HepG2 (cell line): Measurements from ENCODE around the gene SPTB.

Experiments used
- CENPBD1 ChIP-seq: sonication (generic); formaldehyde crosslinking; IDR thresholded peaks from 2 replicates; pipeline ENCODE4 v1.8.0; 2022; ENCODE audit warnings: missing genetic modification reagents, low read depth, mild to moderate bottlenecking, borderline replicate concordance
- MTA3 ChIP-seq: sonication (generic); formaldehyde crosslinking; IDR thresholded peaks from 2 replicates; pipeline ENCODE4 v1.4.0; 2020; ENCODE audit warnings: missing genetic modification reagents
- NFIC ChIP-seq: IDR thresholded peaks from 2 replicates; pipeline ENCODE4 v1.6.1; 2012; ENCODE audit warnings: mild to moderate bottlenecking, low read length, inconsistent platforms
- ZNF407 ChIP-seq: sonication (generic); formaldehyde crosslinking; IDR thresholded peaks from one replicate; pipeline ENCODE4 v1.5.1; 2020; ENCODE audit warnings: mild to moderate bottlenecking, missing genetic modification reagents; ENCODE audit errors: not compliant biosample characterization
- TF ChIP-seq, protein P1 (sequence below): sonication (generic); formaldehyde crosslinking; IDR thresholded peaks from 2 replicates; pipeline ENCODE4 v1.4.0; 2020; ENCODE audit warnings: missing genetic modification reagents
- TF ChIP-seq, protein P2 (sequence below): sonication (generic); formaldehyde crosslinking; IDR thresholded peaks from 2 replicates; pipeline ENCODE4 v1.5.0; 2020; ENCODE audit warnings: mild to moderate bottlenecking, missing genetic modification reagents, moderate library complexity

DNA sequence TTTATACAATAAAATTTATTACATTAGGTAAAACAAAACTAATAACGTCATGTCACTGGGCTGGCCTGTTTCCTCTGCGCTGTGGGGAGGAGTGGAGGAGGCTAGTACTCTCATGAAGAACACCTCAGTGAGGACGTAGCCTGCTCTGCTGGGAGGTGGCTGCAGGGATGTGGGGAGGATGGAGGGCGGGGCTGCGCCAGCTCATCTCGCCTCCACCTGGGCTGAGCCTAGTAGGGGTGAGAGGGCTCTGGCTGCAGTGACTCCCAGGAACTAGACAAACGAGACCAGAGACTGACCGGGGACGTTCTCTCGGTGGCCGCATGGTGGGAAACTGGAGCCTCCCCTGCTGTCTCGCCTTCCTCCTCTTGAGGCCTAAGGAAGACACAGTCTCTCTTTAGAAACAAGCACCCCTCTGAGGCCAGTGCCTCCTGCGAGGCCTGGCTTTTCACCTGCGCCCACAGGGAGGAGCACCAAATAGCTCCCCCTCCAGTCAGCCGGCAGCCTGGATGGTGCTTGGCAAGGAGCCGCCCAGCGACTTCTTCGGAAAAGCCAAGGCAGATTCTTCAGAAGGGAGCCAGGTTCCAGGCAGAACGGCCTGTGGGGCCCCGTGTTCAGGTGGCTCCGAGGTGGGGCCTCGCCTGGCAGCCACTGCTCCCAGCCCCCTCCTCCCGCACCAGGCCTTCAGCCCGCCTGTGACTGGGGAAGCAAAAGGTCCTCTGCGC is 113.1 kb downstream of the SPTB start:
- TF ChIP-seq, protein P1, sequence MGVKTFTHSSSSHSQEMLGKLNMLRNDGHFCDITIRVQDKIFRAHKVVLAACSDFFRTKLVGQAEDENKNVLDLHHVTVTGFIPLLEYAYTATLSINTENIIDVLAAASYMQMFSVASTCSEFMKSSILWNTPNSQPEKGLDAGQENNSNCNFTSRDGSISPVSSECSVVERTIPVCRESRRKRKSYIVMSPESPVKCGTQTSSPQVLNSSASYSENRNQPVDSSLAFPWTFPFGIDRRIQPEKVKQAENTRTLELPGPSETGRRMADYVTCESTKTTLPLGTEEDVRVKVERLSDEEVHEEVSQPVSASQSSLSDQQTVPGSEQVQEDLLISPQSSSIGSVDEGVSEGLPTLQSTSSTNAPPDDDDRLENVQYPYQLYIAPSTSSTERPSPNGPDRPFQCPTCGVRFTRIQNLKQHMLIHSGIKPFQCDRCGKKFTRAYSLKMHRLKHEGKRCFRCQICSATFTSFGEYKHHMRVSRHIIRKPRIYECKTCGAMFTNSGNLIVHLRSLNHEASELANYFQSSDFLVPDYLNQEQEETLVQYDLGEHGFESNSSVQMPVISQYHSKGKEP = no peak
- TF ChIP-seq, protein P2, sequence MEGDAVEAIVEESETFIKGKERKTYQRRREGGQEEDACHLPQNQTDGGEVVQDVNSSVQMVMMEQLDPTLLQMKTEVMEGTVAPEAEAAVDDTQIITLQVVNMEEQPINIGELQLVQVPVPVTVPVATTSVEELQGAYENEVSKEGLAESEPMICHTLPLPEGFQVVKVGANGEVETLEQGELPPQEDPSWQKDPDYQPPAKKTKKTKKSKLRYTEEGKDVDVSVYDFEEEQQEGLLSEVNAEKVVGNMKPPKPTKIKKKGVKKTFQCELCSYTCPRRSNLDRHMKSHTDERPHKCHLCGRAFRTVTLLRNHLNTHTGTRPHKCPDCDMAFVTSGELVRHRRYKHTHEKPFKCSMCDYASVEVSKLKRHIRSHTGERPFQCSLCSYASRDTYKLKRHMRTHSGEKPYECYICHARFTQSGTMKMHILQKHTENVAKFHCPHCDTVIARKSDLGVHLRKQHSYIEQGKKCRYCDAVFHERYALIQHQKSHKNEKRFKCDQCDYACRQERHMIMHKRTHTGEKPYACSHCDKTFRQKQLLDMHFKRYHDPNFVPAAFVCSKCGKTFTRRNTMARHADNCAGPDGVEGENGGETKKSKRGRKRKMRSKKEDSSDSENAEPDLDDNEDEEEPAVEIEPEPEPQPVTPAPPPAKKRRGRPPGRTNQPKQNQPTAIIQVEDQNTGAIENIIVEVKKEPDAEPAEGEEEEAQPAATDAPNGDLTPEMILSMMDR (CRISPR knock-in tag) = 0 out of 2 replicates have a peak, but pooled peaks have one; percentile 17
- TF ChIP-seq MTA3 (CRISPR knock-in tag) = no peak
- no peak for TF ChIP-seq CENPBD1 (CRISPR knock-in tag)
- TF ChIP-seq NFIC = no peak
- no peak for TF ChIP-seq ZNF407 (CRISPR knock-in tag)
